C4-2B (cell line): ENCODE results near the gene SOX6.

Source experiments
- ZFX ChIP-seq: fragments of 450-650 bp; IDR thresholded peaks from 2 replicates; pipeline ENCODE4 v1.6.1; 2017
- TF ChIP-seq, protein P1 (sequence below): fragments of 450-650 bp; conservative IDR thresholded peaks from 2 replicates; pipeline ENCODE4 v1.5.1; 2017; ENCODE audit warnings: mild to moderate bottlenecking

GRCh38 chr11:16120008-16120407, 236.3 kb downstream of the SOX6 start:
- TF ChIP-seq, protein P1, sequence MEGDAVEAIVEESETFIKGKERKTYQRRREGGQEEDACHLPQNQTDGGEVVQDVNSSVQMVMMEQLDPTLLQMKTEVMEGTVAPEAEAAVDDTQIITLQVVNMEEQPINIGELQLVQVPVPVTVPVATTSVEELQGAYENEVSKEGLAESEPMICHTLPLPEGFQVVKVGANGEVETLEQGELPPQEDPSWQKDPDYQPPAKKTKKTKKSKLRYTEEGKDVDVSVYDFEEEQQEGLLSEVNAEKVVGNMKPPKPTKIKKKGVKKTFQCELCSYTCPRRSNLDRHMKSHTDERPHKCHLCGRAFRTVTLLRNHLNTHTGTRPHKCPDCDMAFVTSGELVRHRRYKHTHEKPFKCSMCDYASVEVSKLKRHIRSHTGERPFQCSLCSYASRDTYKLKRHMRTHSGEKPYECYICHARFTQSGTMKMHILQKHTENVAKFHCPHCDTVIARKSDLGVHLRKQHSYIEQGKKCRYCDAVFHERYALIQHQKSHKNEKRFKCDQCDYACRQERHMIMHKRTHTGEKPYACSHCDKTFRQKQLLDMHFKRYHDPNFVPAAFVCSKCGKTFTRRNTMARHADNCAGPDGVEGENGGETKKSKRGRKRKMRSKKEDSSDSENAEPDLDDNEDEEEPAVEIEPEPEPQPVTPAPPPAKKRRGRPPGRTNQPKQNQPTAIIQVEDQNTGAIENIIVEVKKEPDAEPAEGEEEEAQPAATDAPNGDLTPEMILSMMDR: no peak
- no peak for TF ChIP-seq ZFX
